ENCODE measurements around the gene LCN15.

DNA sequence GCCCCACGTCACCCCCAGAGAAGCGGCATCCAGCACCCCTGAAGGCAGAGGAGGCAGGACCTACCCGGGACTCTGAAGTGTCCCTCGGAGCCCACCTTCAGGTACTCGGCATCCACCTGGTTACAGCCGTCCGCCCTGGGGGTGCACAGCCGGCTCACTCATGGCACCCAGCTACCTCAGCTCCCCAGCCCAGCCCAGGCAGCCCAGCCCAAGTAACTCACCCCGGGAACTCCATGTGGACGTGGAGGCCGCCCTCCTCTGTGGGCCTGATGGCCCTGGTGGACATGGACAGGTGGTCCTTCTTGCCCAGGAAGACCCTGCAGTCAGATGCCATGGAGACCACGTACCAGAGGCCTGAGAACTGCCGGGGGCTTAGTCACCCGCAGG is 676 bp downstream of the LCN15 start:
- TF ChIP-seq POLR2A (IDR thresholded peaks at IDR 0.05; ENCODE audit: low read length) (no peak), GATA1 (IDR thresholded peaks at IDR 0.05; ENCODE audit: low read depth, low read length) (no peak)

Measured in erythroblast (primary cell).